Activated CD8-positive, alpha-beta T cell treated with anti-CD3 and anti-CD28 coated beads for 36 hours (primary cell): ENCODE measurements around the gene PROM1. TPM values are rescaled to one million over a fixed set of nuclear protein-coding genes. Genes with fewer than 3 reads are reported as not detected.

Source experiments
- ATAC-seq: fragments of 200-7000 bp; cut with Tn5 transposase; one replicate; pipeline ENCODE4 v1.10.0; 2021; ENCODE audit warnings: mild to moderate bottlenecking, moderate library complexity
- CTCF ChIA-PET: fragments of 350-600 bp; sonication (Branson Sonifier 250); formaldehyde crosslinking; loops from one replicate; lab custom pipeline; 2021; ENCODE audit warnings: antibody characterized with exemption; lab: Charles Lee
- POLR2A ChIA-PET: fragments of 350-600 bp; sonication (Branson Sonifier 250); formaldehyde crosslinking; loops from one replicate; lab custom pipeline; 2021; ENCODE audit warnings: antibody characterized with exemption; lab: Charles Lee
- DNase-seq: peaks from one replicate; pipeline ENCODE4 v3.0.0-alpha.2; 2020
- H3K27ac Mint-ChIP-seq: one replicate; pipeline ENCODE4 v1.8.0; 2021; ENCODE audit warnings: mild to moderate bottlenecking, mixed read lengths
- H3K27me3 Mint-ChIP-seq: one replicate; pipeline ENCODE4 v1.8.0; 2021; ENCODE audit warnings: mixed read lengths
- H3K36me3 Mint-ChIP-seq: one replicate; pipeline ENCODE4 v1.8.0; 2021; ENCODE audit warnings: low read depth, mixed read lengths
- H3K4me1 Mint-ChIP-seq: one replicate; pipeline ENCODE4 v1.8.0; 2021; ENCODE audit warnings: low read depth, mixed read lengths
- H3K4me3 Mint-ChIP-seq: one replicate; pipeline ENCODE4 v1.8.0; 2021; ENCODE audit warnings: mild to moderate bottlenecking, moderate library complexity, mixed read lengths
- H3K9me3 Mint-ChIP-seq: one replicate; pipeline ENCODE4 v1.8.0; 2021; ENCODE audit warnings: mixed read lengths
- intact Hi-C: fragments of 100-400 bp; cut with micrococcal nuclease; formaldehyde crosslinking; loops from one replicate; pipeline ENCODE4 v1.10.0; 2022
- total RNA-seq, 2 experiments: library from RNA; stranded (reverse); gene quantifications; one replicate each; pipeline ENCODE4 v1.2.3, GENCODE V29; 2021
- TF ChIP-seq, protein P1 (sequence below): fragments of 200-600 bp; IDR thresholded peaks from one replicate; pipeline ENCODE4 v1.8.0; 2022; ENCODE audit warnings: antibody characterized with exemption, mild to moderate bottlenecking

The PROM1 gene
- total RNA-seq, 2 experiments from 2014 or later: 0.22 TPM; not detected in 1

DNA sequence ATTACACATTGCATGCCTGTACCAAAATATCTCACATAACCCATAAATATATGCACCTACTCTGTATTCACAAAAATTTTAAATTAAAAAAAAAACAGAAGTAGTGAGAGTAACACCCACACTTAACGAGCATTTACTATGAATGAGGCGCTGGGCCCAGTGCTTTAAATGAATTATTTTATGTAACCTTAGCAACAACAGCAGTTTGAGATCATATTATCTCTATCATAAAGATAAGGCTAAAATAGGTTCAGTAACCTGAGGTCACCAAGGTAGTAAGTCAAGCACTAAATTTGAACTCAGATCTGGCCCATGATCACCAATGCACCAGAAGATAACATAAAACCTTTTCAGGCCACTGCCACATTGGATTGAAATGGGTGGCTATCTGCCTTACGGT, 5.3 kb upstream of the PROM1 start:
- ChIA-PET CTCF (no interaction called here), POLR2A (no interaction called here)
- DNase-seq (no peak), ATAC-seq (no peak)
- no peaks in the 10 kb centered on the region for H3K9me3 Mint-ChIP-seq
- peaks cover 59% of the 10 kb centered on the region for H3K27me3 Mint-ChIP-seq
- TF ChIP-seq, protein P1, sequence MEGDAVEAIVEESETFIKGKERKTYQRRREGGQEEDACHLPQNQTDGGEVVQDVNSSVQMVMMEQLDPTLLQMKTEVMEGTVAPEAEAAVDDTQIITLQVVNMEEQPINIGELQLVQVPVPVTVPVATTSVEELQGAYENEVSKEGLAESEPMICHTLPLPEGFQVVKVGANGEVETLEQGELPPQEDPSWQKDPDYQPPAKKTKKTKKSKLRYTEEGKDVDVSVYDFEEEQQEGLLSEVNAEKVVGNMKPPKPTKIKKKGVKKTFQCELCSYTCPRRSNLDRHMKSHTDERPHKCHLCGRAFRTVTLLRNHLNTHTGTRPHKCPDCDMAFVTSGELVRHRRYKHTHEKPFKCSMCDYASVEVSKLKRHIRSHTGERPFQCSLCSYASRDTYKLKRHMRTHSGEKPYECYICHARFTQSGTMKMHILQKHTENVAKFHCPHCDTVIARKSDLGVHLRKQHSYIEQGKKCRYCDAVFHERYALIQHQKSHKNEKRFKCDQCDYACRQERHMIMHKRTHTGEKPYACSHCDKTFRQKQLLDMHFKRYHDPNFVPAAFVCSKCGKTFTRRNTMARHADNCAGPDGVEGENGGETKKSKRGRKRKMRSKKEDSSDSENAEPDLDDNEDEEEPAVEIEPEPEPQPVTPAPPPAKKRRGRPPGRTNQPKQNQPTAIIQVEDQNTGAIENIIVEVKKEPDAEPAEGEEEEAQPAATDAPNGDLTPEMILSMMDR: no peak
- H3K4me3 Mint-ChIP-seq: no peak overlapping the region
- intact Hi-C loops: no loop called here
- no peak overlapping the region for H3K27ac Mint-ChIP-seq
- H3K4me1 Mint-ChIP-seq: peaks cover under 1% of the 10 kb centered on the region
- H3K36me3 Mint-ChIP-seq: no peaks in the 10 kb centered on the region

DNA sequence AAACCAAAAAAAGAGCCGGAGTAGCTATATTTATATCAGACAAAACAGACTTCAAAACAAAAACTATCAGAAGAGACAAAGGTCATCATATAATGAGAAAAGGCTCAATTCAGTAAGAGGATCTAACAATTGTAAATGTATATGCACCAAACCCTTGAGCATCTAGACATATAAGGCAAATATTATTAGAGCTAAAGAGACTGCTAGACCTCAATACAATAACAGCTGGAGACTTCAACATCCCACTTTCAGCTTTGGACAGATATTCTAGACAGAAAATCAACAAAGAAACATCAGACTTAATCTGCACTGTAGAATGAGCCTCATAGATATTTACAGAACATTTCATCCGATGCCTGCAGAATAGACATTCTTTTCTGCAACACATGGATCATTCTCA, 4.8 kb upstream of the PROM1 start:
- Mint-ChIP-seq H3K27me3 (peaks cover 60% of the 10 kb centered on the region), H3K4me1 (peaks cover 4% of the 10 kb centered on the region), H3K9me3 (no peaks in the 10 kb centered on the region), H3K36me3 (no peaks in the 10 kb centered on the region), H3K4me3 (no peak overlapping the region), H3K27ac (no peak overlapping the region)
- ChIA-PET CTCF (no interaction called here), POLR2A (no interaction called here)
- intact Hi-C loops: no loop called here
- no peak for ATAC-seq
- no peak for DNase-seq
- TF ChIP-seq, protein P1: no peak

DNA sequence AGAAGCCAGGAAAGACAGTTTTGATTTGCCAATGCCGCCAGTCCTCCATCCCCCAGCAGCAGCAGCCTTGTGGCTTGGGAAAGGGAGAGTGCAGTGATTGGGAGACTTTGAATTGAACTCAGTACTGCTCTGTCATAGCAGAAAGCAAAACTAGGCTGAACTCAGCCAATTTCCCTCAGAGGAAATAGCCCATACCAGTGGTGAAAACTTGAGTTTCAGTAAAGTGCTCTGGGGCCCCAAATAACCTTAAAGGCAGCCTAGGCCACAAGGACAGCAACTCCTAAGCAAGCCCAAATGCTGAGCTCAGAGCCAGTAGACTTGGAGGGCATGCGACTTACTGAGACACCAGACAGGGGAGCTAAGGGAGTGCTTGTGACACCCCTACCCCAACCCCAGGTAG, 2.0 kb upstream of the PROM1 start:
- TF ChIP-seq, protein P1: no peak
- intact Hi-C loops: no loop called here
- Mint-ChIP-seq H3K4me1 (peaks cover 17% of the 10 kb centered on the region), H3K36me3 (no peaks in the 10 kb centered on the region), H3K9me3 (no peaks in the 10 kb centered on the region), H3K27me3 (peaks cover 72% of the 10 kb centered on the region), H3K27ac (no peak overlapping the region), H3K4me3 (no peak overlapping the region)
- no peak for ATAC-seq
- CTCF ChIA-PET: no interaction called here
- no peak for DNase-seq
- POLR2A ChIA-PET: no interaction called here

DNA sequence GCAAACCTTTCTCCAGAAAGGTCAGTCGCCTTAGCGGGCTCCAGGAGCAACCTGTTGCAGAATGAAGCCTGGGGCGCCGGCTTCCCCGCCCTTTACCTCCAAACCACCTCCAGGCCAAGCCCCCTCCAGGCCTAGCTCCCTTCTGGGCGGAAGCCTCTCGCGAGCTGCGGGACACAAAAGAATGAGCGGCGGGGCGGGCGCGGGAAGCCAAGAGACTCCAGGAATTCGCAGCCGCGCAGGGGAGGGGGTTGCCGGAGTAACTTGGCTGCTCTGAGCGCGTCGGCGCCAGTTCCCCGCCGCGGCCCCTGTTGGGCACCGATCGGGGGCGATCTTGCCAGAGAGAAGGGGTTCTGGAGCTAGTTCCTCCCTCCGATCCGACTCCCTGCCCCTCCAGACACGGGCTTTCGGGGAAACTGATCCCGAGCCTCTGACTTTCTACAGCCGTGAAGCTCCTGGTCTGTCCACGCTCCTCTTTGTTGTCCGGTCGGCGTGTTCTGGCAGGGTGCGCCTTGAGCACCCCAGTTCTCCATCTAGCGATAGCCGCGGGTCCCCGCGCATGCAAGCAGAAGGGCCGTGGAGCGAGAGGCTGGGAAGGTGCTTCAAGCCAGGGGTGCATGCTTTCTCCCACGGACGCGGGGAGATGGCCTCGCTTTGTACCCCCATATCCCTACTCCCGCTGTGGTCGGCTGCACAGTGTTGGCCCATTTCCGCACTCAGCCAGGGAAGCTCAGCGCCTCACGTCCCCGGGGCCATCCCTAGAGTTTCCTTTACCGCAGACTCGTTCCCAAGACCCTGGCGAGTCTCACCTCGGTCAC, 1.2 kb downstream of the PROM1 start:
- peaks cover 66% of the 10 kb centered on the region for H3K27me3 Mint-ChIP-seq

More for the DNA sequence above, 1.2 kb downstream of the PROM1 start:
- H3K4me3 Mint-ChIP-seq: peak overlapping the region; percentile 66
- ChIA-PET POLR2A (interaction anchor here (0.5 kb wide), 1 partner anchor 138 kb away, joined by 4 read pairs; no protein-coding TSS in a partner anchor), CTCF (interaction anchor here (1.1 to 1.2 kb wide), 3 partner anchors 26 to 182 kb away, joined by 3 to 4 read pairs (median 3); no protein-coding TSS in a partner anchor)
- intact Hi-C loops: no loop called here
- no peaks in the 10 kb centered on the region for H3K9me3 Mint-ChIP-seq
- TF ChIP-seq, protein P1: no peak
- no peak overlapping the region for H3K27ac Mint-ChIP-seq
- ATAC-seq: peak; percentile 46
- peaks cover 19% of the 10 kb centered on the region for H3K4me1 Mint-ChIP-seq
- peak; percentile 39 for DNase-seq
- H3K36me3 Mint-ChIP-seq: no peaks in the 10 kb centered on the region
